ENCODE data around the gene SLC34A1. TPM values are rescaled to one million over a fixed set of nuclear protein-coding genes. Genes with fewer than 3 reads are reported as not detected.
A peak's percentile ranks its signal among the peaks of the same experiment; 100 is the strongest.

SLC34A1 gene
- total and polyA plus RNA-seq, 2 of the 13 experiments (the other 11 are each of a cell fraction or from before 2014, with no cell fraction given), result 0.03 to 0.20 TPM

GRCh38 chr5:177390363-177391300 lies 6.4 kb downstream of the SLC34A1 start (continued):
- TF ChIP-seq AHR (CRISPR knock-in tag; IDR thresholded peaks at IDR 0.05), result no peak
- peak; percentile 30; the same call in 1 of the 2 replicates for TF ChIP-seq PATZ1 (CRISPR knock-in tag; IDR thresholded peaks at IDR 0.05)
- no peak for TF ChIP-seq DR1 (CRISPR knock-in tag; IDR thresholded peaks at IDR 0.05)
- no peak for TF ChIP-seq TCF7 (IDR thresholded peaks at IDR 0.05; ENCODE audit: low read depth)
- TF ChIP-seq ZNF619 (CRISPR knock-in tag; IDR thresholded peaks at IDR 0.05), result no peak
- no peak for TF ChIP-seq CCAR2 (optimal IDR thresholded peaks at IDR 0.05; ENCODE audit: low read depth, low read length)
- no peak for TF ChIP-seq HMG20A (CRISPR knock-in tag; IDR thresholded peaks at IDR 0.05; ENCODE audit: borderline replicate concordance)
- no peak for TF ChIP-seq KLF11 (CRISPR knock-in tag; IDR thresholded peaks at IDR 0.05)
- no peak for TF ChIP-seq EHMT2 (IDR thresholded peaks at IDR 0.05; ENCODE audit: borderline replicate concordance, low read depth, low read length)
- no peak for TF ChIP-seq YY1 (IDR thresholded peaks at IDR 0.05; ENCODE audit: insufficient read depth, insufficient replicate concordance, low read depth, low read length)
- no peak for TF ChIP-seq PRMT3 (CRISPR knock-in tag; IDR thresholded peaks at IDR 0.05; ENCODE audit: borderline replicate concordance, low read depth)
- no peak for TF ChIP-seq ZNF10 (CRISPR knock-in tag; IDR thresholded peaks at IDR 0.05; ENCODE audit: borderline replicate concordance, low read depth)
- TF ChIP-seq PLRG1 (conservative IDR thresholded peaks at IDR 0.05), result no peak
- 0 out of 2 replicates have a peak, but pooled peaks have one; percentile 32 for TF ChIP-seq IKZF5 (CRISPR knock-in tag; IDR thresholded peaks at IDR 0.05)
- TF ChIP-seq MAF1 (CRISPR knock-in tag; IDR thresholded peaks at IDR 0.05; ENCODE audit: borderline replicate concordance), result no peak
- TF ChIP-seq RBAK (CRISPR knock-in tag; IDR thresholded peaks at IDR 0.05), result no peak
- TF ChIP-seq NFE2 (CRISPR knock-in tag; IDR thresholded peaks at IDR 0.05), result no peak
- no peak for TF ChIP-seq NR2F6 (IDR thresholded peaks at IDR 0.05)
- TF ChIP-seq NR2F6 (CRISPR knock-in tag; IDR thresholded peaks at IDR 0.05), result no peak; the same call in 1 of the 2 replicates
- TF ChIP-seq CBX5 (CRISPR knock-in tag; IDR thresholded peaks at IDR 0.05; ENCODE audit: borderline replicate concordance), result no peak
- TF ChIP-seq SOX13 (IDR thresholded peaks at IDR 0.05), result no peak
- peak in 1 of 2 experiments; percentile 26; a peak in 1 of 4 replicates for TF ChIP-seq SOX13 (CRISPR knock-in tag; conservative IDR thresholded peaks at IDR 0.05 in 1 of 2, IDR thresholded peaks at IDR 0.05 in 1 of 2)
- TF ChIP-seq SMAD9 (CRISPR knock-in tag; IDR thresholded peaks at IDR 0.05), result no peak
- no peak for TF ChIP-seq MTERF4 (CRISPR knock-in tag; IDR thresholded peaks at IDR 0.05)
